Endothelial cell of umbilical vein (primary cell): ENCODE data around the gene TSPAN18. TPM values are rescaled to one million over a fixed set of nuclear protein-coding genes. Genes with fewer than 3 reads are reported as not detected.

Source experiments
- BruUV-seq: library from RNA; stranded (reverse); fragments of 400-500 nt; replicated peaks from 2 replicates; lab custom pipeline; 2021; lab: Mats Ljungman, UMichigan
- CTCF ChIA-PET: fragments of 300-600, 350-600 bp; sonication (Branson Sonifier 250); formaldehyde crosslinking; loops from one replicate; lab custom pipeline; 2021; ENCODE audit warnings: antibody characterized with exemption, inconsistent platforms; lab: Charles Lee
- POLR2A ChIA-PET: fragments of 300-600, 350-600 bp; sonication (Branson Sonifier 250); formaldehyde crosslinking; loops from one replicate; lab custom pipeline; 2021; ENCODE audit warnings: antibody characterized with exemption, inconsistent platforms; lab: Charles Lee
- DNase-seq: peaks from one replicate; pipeline ENCODE4 v3.0.0-alpha.2; 2011; ENCODE audit warnings: low read depth, low spot score
- FAIRE-seq: peaks from 2 replicates; lab custom pipeline; 2011; peaks lifted over from hg19 to GRCh38; lab: Jason Lieb, UNC
- H2AFZ ChIP-seq: 2 replicates; pipeline ENCODE4 v1.6.0; 2012; ENCODE audit warnings: low read depth, low read length, control low read depth, inconsistent platforms
- H3K27ac ChIP-seq: 2 replicates; pipeline ENCODE4 v1.5.1; 2011; ENCODE audit warnings: low read depth, mild to moderate bottlenecking, control low read depth, low read length, moderate library complexity; ENCODE audit not compliant: insufficient read depth
- H3K27me3 ChIP-seq, 2 experiments: 2 replicates each; pipeline versions ENCODE4 v1.6.0 to v1.6.1; 2011; ENCODE audit warnings: low read length in 2 of 2, mixed read lengths in 1 of 2; ENCODE audit not compliant: control insufficient read depth in 2 of 2, insufficient read depth in 2 of 2
- H3K36me3 ChIP-seq, 2 experiments: 2 replicates in 1 of 2; 3 replicates in 1 of 2; pipeline ENCODE4 v1.5.1; 2011; ENCODE audit warnings: low read length in 2 of 2, mild to moderate bottlenecking in 1 of 2, moderate library complexity in 1 of 2; ENCODE audit not compliant: control insufficient read depth in 2 of 2, insufficient read depth in 2 of 2; ENCODE audit errors: extremely low read depth in 1 of 2
- H3K4me1 ChIP-seq: 3 replicates; pipeline ENCODE4 v1.5.1; 2011; ENCODE audit warnings: mild to moderate bottlenecking, low read length; ENCODE audit not compliant: control insufficient read depth, insufficient read depth; ENCODE audit errors: extremely low read depth
- H3K4me2 ChIP-seq: 2 replicates; pipeline ENCODE4 v1.6.1; 2011; ENCODE audit warnings: low read length, control low read depth, mixed read lengths; ENCODE audit not compliant: insufficient read depth
- H3K4me3 ChIP-seq, 3 experiments: fragments of 200-600 bp in 1 of 3; sonication (generic), shearing (Covaris generic) in 1 of 3; replicated peaks in 1 of 3; 2 replicates each; pipeline ENCODE4 v1.5.1; 2011 to 2016; ENCODE audit warnings: control low read depth in 3 of 3, low read length in 3 of 3, mild to moderate bottlenecking in 2 of 3, inconsistent platforms in 1 of 3, low read depth in 1 of 3, moderate library complexity in 1 of 3; ENCODE audit not compliant: insufficient read depth in 1 of 3
- H3K79me2 ChIP-seq: 2 replicates; pipeline ENCODE4 v1.6.0; 2012; ENCODE audit warnings: low read length, inconsistent platforms; ENCODE audit not compliant: control insufficient read depth, insufficient read depth
- H3K9ac ChIP-seq: replicated peaks from 2 replicates; pipeline ENCODE3; 2011; ENCODE audit warnings: low read length, control low read depth; ENCODE audit not compliant: insufficient read depth; ENCODE audit errors: extremely low read depth
- H3K9me1 ChIP-seq: replicated peaks from 3 replicates; pipeline ENCODE4 v1.6.0; 2011; ENCODE audit warnings: mild to moderate bottlenecking, low read length; ENCODE audit not compliant: control insufficient read depth, insufficient read depth; ENCODE audit errors: extremely low read depth
- H3K9me3 ChIP-seq: replicated peaks from 2 replicates; pipeline ENCODE4 v1.5.1; 2012; ENCODE audit warnings: low read length, inconsistent platforms; ENCODE audit not compliant: control insufficient read depth, insufficient read depth
- H4K20me1 ChIP-seq: replicated peaks from 2 replicates; pipeline ENCODE3; 2011; ENCODE audit warnings: mild to moderate bottlenecking, low read length; ENCODE audit not compliant: control insufficient read depth, insufficient read depth; ENCODE audit errors: extremely low read depth
- EZH2 ChIP-seq: IDR thresholded peaks from 2 replicates; pipeline ENCODE4 v1.6.1; 2012; ENCODE audit warnings: borderline replicate concordance, low read depth, mild to moderate bottlenecking, moderate library complexity, low read length, inconsistent platforms; ENCODE audit not compliant: severe bottlenecking
- FOS ChIP-seq: IDR thresholded peaks from 2 replicates; pipeline ENCODE4 v1.6.1; 2011; ENCODE audit warnings: mild to moderate bottlenecking, low read length, moderate library complexity, borderline replicate concordance; ENCODE audit not compliant: insufficient read depth
- GATA2 ChIP-seq: IDR thresholded peaks from 2 replicates; pipeline ENCODE4 v1.7.0; 2011; ENCODE audit warnings: low read depth, mild to moderate bottlenecking, moderate library complexity, mixed read lengths, low read length; ENCODE audit not compliant: insufficient read length, insufficient read depth
- JUN ChIP-seq: IDR thresholded peaks from 2 replicates; pipeline ENCODE4 v1.6.1; 2011; ENCODE audit warnings: borderline replicate concordance, low read depth; ENCODE audit not compliant: insufficient read length, insufficient read depth
- MYC ChIP-seq: IDR thresholded peaks from one replicate; pipeline ENCODE4 v1.6.1; 2011; ENCODE audit warnings: mild to moderate bottlenecking, low read depth, low read length
- POLR2A ChIP-seq: IDR thresholded peaks from 2 replicates; pipeline ENCODE4 v1.6.1; 2012; ENCODE audit warnings: low read depth, mild to moderate bottlenecking, control low read depth, low read length
- POLR2AphosphoS5 ChIP-seq: IDR thresholded peaks from 2 replicates; pipeline ENCODE4 v1.6.1; 2012; ENCODE audit warnings: low read depth, mild to moderate bottlenecking, control low read depth, low read length, moderate library complexity; ENCODE audit not compliant: insufficient read depth
- dilution Hi-C: fragments of 300-500 bp; cut with MboI; formaldehyde crosslinking; loops from one replicate; pipeline ENCODE4 v1.15.0; 2019; ENCODE audit warnings: low sequenced_read_pairs; ENCODE audit not compliant: extremely low pct_ligation_motif_present
- intact Hi-C: fragments of 100-400 bp; cut with micrococcal nuclease; formaldehyde crosslinking; loops from one replicate; pipeline ENCODE4 v1.10.0; 2022
- polyA plus RNA-seq, 4 experiments: library from polyadenylated mRNA; depleted of rRNA in 3 of 4; stranded (reverse) in 3 of 4; unstranded in 1 of 4; fragments of >200 nt; gene quantifications; 2 replicates each; pipeline versions ENCODE4 v1.2.1 to v1.2.3, GENCODE V29; 2011 to 2012; ENCODE audit warnings: missing spikeins in 1 of 4
- total RNA-seq: library from RNA; stranded (reverse); gene quantifications from 2 replicates; pipeline ENCODE4 v1.2.3, GENCODE V29; 2021
- TF ChIP-seq, protein P1 (sequence below), 2 donors: IDR thresholded peaks; 1 replicate in 1 of 2; 2 replicates in 1 of 2; pipeline ENCODE4 v1.5.1; 2011; ENCODE audit warnings: low read length in 2 of 2, mild to moderate bottlenecking in 2 of 2, moderate library complexity in 2 of 2, control low read depth in 1 of 2, inconsistent platforms in 1 of 2, low read depth in 1 of 2; ENCODE audit not compliant: insufficient read depth in 1 of 2; ENCODE audit errors: extremely low read depth in 1 of 2
- TF ChIP-seq, protein P2 (sequence below): IDR thresholded peaks from 2 replicates; pipeline ENCODE4 v1.6.1; 2011; ENCODE audit not compliant: insufficient read depth, insufficient read length

Gene TSPAN18
- total and polyA plus RNA-seq, 2 donors (not counting 3 experiments of a cell fraction or from before 2014, with no cell fraction given): 32.2 to 118 TPM

DNA sequence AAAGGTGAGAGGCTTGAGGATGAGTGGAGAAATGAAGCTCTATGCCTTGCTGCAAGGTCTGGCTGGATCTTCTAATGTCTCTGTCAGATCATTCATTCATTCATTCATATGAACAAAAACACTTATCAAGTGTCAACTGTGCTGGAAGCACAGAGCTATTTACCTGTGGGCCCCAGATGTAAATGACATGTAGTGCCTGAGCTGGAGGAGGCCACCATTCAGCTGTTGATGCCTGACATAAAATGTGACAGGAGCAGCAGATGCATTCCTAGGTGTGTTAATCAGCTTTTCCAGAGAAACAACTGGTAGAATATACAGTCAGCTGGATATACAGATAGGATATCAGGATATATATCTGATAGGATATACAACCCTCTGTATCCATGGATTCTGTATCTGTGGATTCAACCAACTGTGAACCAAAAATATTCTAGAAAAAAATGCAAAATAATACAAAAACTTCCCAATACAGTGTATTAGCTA, 44.5 kb downstream of the TSPAN18 start:
- no peak overlapping the region for H2AFZ ChIP-seq
- no peak for FAIRE-seq
- no TSS peak for BruUV-seq
- no peaks in the 10 kb centered on the region for H3K79me2 ChIP-seq
- dilution Hi-C loops: no loop called here
- H3K27ac ChIP-seq: no peak overlapping the region
- no peak for TF ChIP-seq FOS
- no peak for TF ChIP-seq GATA2
- no peak for TF ChIP-seq POLR2A
- TF ChIP-seq, protein P1, sequence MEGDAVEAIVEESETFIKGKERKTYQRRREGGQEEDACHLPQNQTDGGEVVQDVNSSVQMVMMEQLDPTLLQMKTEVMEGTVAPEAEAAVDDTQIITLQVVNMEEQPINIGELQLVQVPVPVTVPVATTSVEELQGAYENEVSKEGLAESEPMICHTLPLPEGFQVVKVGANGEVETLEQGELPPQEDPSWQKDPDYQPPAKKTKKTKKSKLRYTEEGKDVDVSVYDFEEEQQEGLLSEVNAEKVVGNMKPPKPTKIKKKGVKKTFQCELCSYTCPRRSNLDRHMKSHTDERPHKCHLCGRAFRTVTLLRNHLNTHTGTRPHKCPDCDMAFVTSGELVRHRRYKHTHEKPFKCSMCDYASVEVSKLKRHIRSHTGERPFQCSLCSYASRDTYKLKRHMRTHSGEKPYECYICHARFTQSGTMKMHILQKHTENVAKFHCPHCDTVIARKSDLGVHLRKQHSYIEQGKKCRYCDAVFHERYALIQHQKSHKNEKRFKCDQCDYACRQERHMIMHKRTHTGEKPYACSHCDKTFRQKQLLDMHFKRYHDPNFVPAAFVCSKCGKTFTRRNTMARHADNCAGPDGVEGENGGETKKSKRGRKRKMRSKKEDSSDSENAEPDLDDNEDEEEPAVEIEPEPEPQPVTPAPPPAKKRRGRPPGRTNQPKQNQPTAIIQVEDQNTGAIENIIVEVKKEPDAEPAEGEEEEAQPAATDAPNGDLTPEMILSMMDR (IDR thresholded peaks at IDR 0.05; ENCODE audit: extremely low read depth in 1 of 2, insufficient read depth in 1 of 2, low read depth in 1 of 2, low read length in 2 of 2): no peak
- no peak for TF ChIP-seq JUN
- TF ChIP-seq MYC: no peak
- no peak for TF ChIP-seq POLR2AphosphoS5
- TF ChIP-seq, protein P2, sequence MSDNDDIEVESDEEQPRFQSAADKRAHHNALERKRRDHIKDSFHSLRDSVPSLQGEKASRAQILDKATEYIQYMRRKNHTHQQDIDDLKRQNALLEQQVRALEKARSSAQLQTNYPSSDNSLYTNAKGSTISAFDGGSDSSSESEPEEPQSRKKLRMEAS: no peak
- TF ChIP-seq EZH2: no peak
- H3K9ac ChIP-seq: no peak overlapping the region
- no peak overlapping the region for H3K4me2 ChIP-seq
- H3K36me3 ChIP-seq: no peaks in the 10 kb centered on the region
- H3K4me3 ChIP-seq: no peak overlapping the region
- no peaks in the 10 kb centered on the region for H3K9me3 ChIP-seq
- DNase-seq: no peak
- POLR2A ChIA-PET: no interaction called here
- intact Hi-C loops: no loop called here
- no peaks in the 10 kb centered on the region for H4K20me1 ChIP-seq
- H3K9me1 ChIP-seq: no peaks in the 10 kb centered on the region
- CTCF ChIA-PET: no interaction called here
- peaks cover 31% of the 10 kb centered on the region for H3K4me1 ChIP-seq
- H3K27me3 ChIP-seq: no peaks in the 10 kb centered on the region
